VCaP (cell line): ENCODE measurements around the gene MEIS3.

Experiments
- H3K27ac ChIP-seq: fragments of 450-650 bp; 2 replicates; pipeline ENCODE4 v1.5.1; 2017
- TF ChIP-seq, protein P1 (sequence below): fragments of 450-650 bp; conservative IDR thresholded peaks from 2 replicates; pipeline ENCODE4 v1.5.1; 2017; ENCODE audit warnings: mild to moderate bottlenecking, moderate library complexity

Gene MEIS3

GRCh38 chr19:47445527-47445926, 26.2 kb upstream of the MEIS3 start:
- peak overlapping the region; percentile 49; the same call in 1 of the 2 replicates for H3K27ac ChIP-seq
- TF ChIP-seq, protein P1, sequence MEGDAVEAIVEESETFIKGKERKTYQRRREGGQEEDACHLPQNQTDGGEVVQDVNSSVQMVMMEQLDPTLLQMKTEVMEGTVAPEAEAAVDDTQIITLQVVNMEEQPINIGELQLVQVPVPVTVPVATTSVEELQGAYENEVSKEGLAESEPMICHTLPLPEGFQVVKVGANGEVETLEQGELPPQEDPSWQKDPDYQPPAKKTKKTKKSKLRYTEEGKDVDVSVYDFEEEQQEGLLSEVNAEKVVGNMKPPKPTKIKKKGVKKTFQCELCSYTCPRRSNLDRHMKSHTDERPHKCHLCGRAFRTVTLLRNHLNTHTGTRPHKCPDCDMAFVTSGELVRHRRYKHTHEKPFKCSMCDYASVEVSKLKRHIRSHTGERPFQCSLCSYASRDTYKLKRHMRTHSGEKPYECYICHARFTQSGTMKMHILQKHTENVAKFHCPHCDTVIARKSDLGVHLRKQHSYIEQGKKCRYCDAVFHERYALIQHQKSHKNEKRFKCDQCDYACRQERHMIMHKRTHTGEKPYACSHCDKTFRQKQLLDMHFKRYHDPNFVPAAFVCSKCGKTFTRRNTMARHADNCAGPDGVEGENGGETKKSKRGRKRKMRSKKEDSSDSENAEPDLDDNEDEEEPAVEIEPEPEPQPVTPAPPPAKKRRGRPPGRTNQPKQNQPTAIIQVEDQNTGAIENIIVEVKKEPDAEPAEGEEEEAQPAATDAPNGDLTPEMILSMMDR, result no peak

- H3K27ac ChIP-seq, result no peak overlapping the region
- TF ChIP-seq, protein P1, result no peak
These were observed 25.1 kb upstream of the MEIS3 start for GRCh38 chr19:47444388-47444821.

- TF ChIP-seq, protein P1, result no peak
- no peak overlapping the region for H3K27ac ChIP-seq
These were observed 24.0 kb upstream of the MEIS3 start for GRCh38 chr19:47443331-47443730.

- TF ChIP-seq, protein P1, result no peak
- no peak overlapping the region for H3K27ac ChIP-seq
These were observed 19.5 kb upstream of the MEIS3 start for GRCh38 chr19:47438793-47439220.

DNA sequence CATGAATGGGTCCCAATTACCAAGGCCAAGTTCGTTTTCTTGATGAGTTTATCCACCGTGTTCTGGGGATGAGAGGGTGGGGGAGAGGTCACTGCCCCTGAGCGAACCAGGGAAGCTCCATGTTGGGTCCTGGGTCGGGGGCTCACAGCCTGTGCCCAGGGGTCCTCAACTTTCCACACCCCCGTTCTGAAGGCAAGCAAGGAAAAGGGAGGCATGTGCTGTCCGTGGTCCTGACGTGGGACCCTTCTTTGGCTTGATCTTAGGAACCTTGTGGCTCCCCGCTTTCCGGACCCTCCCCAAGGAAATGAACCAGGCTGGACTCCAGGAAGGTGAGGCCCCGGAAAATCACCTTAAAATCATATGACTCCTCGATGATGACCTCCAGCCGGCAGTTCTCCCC, 18.2 kb upstream of the MEIS3 start:
- no peak overlapping the region for H3K27ac ChIP-seq
- TF ChIP-seq, protein P1, result no peak

- TF ChIP-seq, protein P1, result peak; percentile 94
These were observed 17.5 kb upstream of the MEIS3 start for GRCh38 chr19:47436712-47437401.

DNA sequence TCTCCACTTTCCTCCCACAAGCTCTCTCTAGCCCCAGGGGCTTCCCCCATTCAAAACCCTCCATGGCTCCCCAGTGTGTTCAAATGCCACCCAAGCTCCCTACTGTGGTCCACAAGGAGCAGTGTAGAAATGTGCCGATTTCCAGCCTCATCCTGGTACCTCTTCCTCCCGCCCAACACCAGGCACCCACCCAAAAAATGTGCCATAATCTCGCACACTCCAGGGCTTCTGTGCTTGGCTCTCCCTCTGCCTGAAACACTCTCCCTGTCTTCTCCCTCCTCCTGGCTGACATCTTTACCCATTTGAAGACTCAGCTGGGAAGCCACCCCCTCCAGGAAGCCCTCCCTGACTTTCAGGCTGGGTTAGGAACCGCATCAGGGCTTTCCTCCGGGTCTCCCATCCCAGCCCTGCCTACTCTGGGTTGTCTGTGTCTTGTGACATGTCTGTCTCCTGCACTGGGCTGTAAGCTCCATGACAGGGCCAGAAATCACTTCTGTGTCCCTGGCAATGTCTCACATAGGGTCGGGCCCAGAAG, 16.6 kb upstream of the MEIS3 start:
- TF ChIP-seq, protein P1, result no peak

More at GRCh38 chr19:47436712-47437401, 17.5 kb upstream of the MEIS3 start:
- no peak overlapping the region for H3K27ac ChIP-seq

More for the DNA sequence above, 16.6 kb upstream of the MEIS3 start:
- H3K27ac ChIP-seq, result no peak overlapping the region
